ENCODE results near the gene AKIRIN2. TPM values are rescaled to one million over a fixed set of nuclear protein-coding genes. Genes with fewer than 3 reads are reported as not detected.

The AKIRIN2 gene
- total and polyA plus RNA-seq, 2 experiments from 2014 or later = 24.2 to 49.6 TPM

DNA sequence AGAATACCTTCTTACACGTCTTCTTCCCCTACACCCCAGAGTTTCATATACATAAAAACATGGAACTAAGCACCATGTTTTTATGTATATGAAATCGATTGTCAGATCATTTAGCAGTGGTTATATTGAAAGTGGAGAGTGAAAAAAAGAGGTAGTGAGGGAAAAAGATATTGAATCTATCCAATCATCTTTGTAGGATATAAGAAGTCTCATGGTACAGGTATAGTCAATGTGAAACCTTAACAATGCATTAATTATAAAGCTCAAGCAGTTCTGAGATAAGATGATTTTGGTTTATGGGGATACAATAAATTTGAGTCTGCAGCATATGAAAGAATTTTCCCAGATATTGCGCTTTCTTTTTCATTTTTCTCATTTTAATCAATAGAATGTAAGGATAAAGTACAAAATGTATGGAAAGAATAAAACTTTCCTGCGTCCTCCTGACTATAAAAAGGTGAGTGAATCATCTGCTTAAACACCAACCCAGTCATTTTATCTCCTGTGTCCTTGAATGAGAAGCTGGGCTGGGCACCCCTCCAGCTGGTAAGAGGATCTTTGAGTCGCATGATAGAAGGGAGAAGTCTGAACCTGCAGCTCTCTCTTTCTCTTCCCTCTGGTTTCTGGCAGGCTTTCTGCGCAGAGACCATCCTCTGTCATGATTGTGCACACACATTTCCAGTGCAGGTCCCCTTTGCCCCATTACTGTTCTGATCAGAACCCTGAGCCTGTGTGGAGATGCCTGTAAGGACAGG lies 28.1 kb upstream of the AKIRIN2 start:
- Histone ChIP-seq H3K4me2 (no peak overlapping the region), H2AFZ (no peak overlapping the region), H4K20me1 (ENCODE audit: insufficient read depth, poor library complexity, severe bottlenecking) (no peaks in the 10 kb centered on the region), H3K79me2 (no peaks in the 10 kb centered on the region), H3K4me1 (ENCODE audit: insufficient read depth) (peaks cover 9% of the 10 kb centered on the region), H3K9me3 (ENCODE audit: low read depth) (no peaks in the 10 kb centered on the region), H3K9me2 (replicated peaks; ENCODE audit: insufficient read depth) (no peaks in the 10 kb centered on the region), H3K36me3 (replicated peaks; ENCODE audit: insufficient read depth, low read depth) (no peaks in the 10 kb centered on the region), H3K27ac (no peak overlapping the region), H3K4me3 (no peak overlapping the region), H3K27me3 (no peaks in the 10 kb centered on the region)
- TF ChIP-seq EZH2phosphoT487 (IDR thresholded peaks at IDR 0.05; ENCODE audit: low read depth, severe bottlenecking, unreplicated experiment) (no peak), EZH2 (IDR thresholded peaks at IDR 0.05; ENCODE audit: borderline replicate concordance) (no peak)
- TF ChIP-seq, protein P1, sequence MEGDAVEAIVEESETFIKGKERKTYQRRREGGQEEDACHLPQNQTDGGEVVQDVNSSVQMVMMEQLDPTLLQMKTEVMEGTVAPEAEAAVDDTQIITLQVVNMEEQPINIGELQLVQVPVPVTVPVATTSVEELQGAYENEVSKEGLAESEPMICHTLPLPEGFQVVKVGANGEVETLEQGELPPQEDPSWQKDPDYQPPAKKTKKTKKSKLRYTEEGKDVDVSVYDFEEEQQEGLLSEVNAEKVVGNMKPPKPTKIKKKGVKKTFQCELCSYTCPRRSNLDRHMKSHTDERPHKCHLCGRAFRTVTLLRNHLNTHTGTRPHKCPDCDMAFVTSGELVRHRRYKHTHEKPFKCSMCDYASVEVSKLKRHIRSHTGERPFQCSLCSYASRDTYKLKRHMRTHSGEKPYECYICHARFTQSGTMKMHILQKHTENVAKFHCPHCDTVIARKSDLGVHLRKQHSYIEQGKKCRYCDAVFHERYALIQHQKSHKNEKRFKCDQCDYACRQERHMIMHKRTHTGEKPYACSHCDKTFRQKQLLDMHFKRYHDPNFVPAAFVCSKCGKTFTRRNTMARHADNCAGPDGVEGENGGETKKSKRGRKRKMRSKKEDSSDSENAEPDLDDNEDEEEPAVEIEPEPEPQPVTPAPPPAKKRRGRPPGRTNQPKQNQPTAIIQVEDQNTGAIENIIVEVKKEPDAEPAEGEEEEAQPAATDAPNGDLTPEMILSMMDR (IDR thresholded peaks at IDR 0.05; ENCODE audit: poor library complexity) = no peak
- 85% methylated on average over 6 of the region's 6 CpGs for WGBS (ENCODE audit: low lambda C conversion rate, missing lambda C conversion rate)
- DNase-seq (ENCODE audit: low spot score) = peak; percentile 34

DNA sequence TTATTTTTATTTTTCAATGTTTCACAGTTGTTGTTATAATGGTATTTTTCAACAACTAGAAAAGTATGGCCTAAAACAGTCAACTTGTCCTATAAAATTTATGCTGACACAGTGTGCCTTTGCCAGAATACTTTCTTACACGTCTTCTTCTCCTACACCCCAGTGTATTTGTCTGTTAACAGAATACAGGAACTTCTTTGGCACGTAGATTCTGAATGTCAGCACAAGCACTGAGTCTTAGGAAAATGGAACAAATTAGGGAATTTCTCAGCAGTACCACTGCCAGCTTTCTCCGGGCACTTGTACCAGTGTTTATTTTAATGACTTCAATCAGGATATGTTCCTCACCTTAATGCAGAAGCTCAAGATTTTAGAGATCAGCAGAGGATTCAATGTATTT lies 26.7 kb upstream of the AKIRIN2 start:
- Histone ChIP-seq H3K36me3 (replicated peaks; ENCODE audit: insufficient read depth, low read depth) (no peaks in the 10 kb centered on the region), H3K27ac (no peak overlapping the region), H3K4me3 (no peak overlapping the region), H4K20me1 (ENCODE audit: insufficient read depth, poor library complexity, severe bottlenecking) (no peaks in the 10 kb centered on the region), H3K4me1 (ENCODE audit: insufficient read depth) (peaks cover 9% of the 10 kb centered on the region), H2AFZ (no peak overlapping the region), H3K27me3 (no peaks in the 10 kb centered on the region), H3K4me2 (no peak overlapping the region), H3K9me2 (replicated peaks; ENCODE audit: insufficient read depth) (no peaks in the 10 kb centered on the region), H3K79me2 (no peaks in the 10 kb centered on the region), H3K9me3 (ENCODE audit: low read depth) (no peaks in the 10 kb centered on the region)
- no peak for DNase-seq (ENCODE audit: low spot score)
- 74% methylated on average over 3 of the region's 3 CpGs for WGBS (ENCODE audit: low lambda C conversion rate, missing lambda C conversion rate)
- TF ChIP-seq EZH2 (IDR thresholded peaks at IDR 0.05; ENCODE audit: borderline replicate concordance) = no peak
- TF ChIP-seq, protein P1 (IDR thresholded peaks at IDR 0.05; ENCODE audit: poor library complexity) = no peak
- TF ChIP-seq EZH2phosphoT487 (IDR thresholded peaks at IDR 0.05; ENCODE audit: low read depth, severe bottlenecking, unreplicated experiment) = no peak

- H3K4me3 ChIP-seq = no peak overlapping the region
- H4K20me1 ChIP-seq (ENCODE audit: insufficient read depth, poor library complexity, severe bottlenecking) = no peaks in the 10 kb centered on the region
- no peaks in the 10 kb centered on the region for H3K9me2 ChIP-seq (replicated peaks; ENCODE audit: insufficient read depth)
- no peaks in the 10 kb centered on the region for H3K27me3 ChIP-seq
- H3K36me3 ChIP-seq (replicated peaks; ENCODE audit: insufficient read depth, low read depth) = no peaks in the 10 kb centered on the region
- no peak overlapping the region for H2AFZ ChIP-seq
- no peak for DNase-seq (ENCODE audit: low spot score)
- WGBS (ENCODE audit: low lambda C conversion rate, missing lambda C conversion rate) = 96% methylated on average over 4 of the region's 4 CpGs
- TF ChIP-seq, protein P1 (IDR thresholded peaks at IDR 0.05; ENCODE audit: poor library complexity) = no peak
- TF ChIP-seq EZH2phosphoT487 (IDR thresholded peaks at IDR 0.05; ENCODE audit: low read depth, severe bottlenecking, unreplicated experiment) = no peak
- TF ChIP-seq EZH2 (IDR thresholded peaks at IDR 0.05; ENCODE audit: borderline replicate concordance) = no peak
- no peaks in the 10 kb centered on the region for H3K79me2 ChIP-seq
- no peaks in the 10 kb centered on the region for H3K4me1 ChIP-seq (ENCODE audit: insufficient read depth)
- H3K27ac ChIP-seq = no peak overlapping the region
- no peaks in the 10 kb centered on the region for H3K9me3 ChIP-seq (ENCODE audit: low read depth)
- no peak overlapping the region for H3K4me2 ChIP-seq
These were observed 23.2 kb upstream of the AKIRIN2 start for GRCh38 chr6:87724983-87725811.
